Measurements from ENCODE around the gene SIPA1L3.

SIPA1L3 gene

DNA sequence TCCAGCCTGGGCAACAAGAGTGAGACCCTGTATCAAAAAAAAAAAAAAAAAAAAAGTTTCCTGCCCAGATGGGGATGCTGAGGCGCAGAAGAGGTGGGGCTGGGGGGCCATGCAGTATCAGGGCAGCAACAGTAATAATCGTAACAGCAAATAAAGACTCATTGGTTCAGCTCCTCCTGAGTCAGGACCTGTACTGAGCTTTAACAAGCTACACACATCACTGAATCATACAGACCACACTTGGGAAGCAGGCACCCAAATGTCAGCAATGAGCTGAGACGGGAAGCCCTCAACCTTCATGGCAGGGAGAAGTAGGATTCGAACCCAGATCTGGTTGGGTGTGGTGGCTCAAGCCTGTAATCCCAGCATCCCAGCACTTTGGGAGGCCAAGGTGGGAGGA lies 327.6 kb downstream of the SIPA1L3 start:
- no peak for DNase-seq (ENCODE audit: low read depth in 2 of 2)

DNA sequence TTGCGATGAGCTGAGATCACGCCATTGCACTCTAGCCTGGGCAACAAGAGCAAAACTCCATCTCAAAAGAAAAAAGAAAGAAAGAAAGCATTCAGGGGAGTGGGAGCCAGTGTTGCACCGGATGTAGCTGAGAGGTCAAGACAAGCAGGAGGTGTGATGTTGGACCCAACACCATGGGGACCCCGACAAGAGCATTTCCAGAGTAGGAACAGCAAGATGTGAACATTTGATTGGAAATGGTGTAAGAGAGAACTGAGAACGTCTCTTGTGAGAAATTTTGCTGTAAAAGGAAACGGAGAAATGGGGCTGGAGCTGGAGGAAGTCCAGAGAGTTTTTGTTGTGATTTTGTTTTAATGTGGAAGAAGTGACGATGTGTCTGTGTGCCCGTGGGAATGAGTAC lies 332.8 kb downstream of the SIPA1L3 start:
- no peak for DNase-seq (ENCODE audit: low read depth in 2 of 2)

DNA sequence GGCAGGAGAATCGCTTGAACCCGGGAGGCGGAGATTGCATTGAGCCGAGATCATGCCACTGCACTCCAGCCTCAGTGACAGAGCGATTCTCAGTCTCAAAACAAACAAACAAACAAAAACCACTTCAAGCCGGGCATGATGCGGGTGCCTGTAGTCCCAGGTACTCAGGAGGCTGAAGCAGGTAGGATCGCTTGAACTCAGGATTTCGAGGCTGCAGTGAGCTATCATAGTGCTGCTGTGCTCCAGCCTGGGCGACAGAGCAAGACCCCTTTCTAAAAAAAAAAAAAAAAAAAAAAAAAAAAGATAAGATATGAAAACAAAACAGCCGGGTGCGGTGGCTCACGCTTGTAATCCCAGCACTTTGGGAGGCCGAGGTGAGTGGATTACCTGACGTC lies 336.3 kb downstream of the SIPA1L3 start:
- no peak for DNase-seq (ENCODE audit: low read depth in 2 of 2)

DNA sequence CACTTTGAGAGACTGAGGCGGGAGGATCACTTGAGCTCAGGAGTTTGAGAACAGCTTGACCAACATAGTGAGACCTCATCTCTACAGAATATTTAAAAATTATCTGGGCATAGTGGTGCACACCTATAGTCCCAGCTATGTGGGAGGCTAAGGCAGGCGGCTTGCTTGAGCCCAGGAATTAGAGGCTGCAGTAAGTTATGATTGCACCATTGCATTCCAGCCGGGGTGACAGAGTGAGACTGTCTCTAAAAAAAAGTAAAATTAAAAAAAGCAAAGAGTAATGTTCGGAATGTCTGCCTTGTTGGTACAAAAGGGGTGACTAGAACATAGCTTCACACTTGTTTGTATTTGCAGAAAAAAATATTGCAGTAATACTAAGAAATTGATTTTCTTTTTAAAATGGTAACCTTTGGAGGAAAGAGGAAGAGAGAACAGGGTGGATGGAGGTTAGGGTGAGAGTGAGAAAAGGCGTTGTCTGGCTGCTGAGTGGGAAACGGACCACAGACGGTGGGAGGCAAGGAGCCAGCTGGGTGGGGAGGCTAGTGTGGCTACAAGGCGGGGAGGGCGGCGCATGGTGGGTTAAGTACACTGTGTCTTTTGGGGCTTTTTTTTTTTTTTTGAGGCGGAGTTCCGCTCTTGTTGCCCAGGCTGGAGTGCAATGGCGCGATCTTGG lies 339.0 kb downstream of the SIPA1L3 start:
- DNase-seq (ENCODE audit: low read depth in 2 of 2): no peak

DNA sequence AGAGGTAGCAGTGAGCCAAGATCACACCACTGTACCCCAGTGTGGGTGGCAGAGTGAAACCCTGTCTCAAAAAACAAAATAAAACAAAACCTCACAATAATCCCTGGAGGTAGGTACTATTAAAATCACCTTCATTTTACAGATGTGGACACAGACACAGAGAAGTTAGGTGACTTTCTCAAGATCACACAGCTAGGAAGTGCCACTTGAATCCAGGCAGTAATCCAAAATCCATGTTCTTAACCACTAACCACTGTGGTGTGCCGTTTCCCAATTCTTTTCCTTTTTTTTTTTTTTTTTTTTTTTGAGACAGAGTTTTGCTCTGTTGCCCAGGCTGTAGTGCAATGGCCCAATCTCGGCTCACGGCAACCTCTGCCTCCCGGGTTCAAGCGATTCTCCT lies 340.1 kb downstream of the SIPA1L3 start:
- DNase-seq (ENCODE audit: low read depth in 2 of 2): no peak

DNA sequence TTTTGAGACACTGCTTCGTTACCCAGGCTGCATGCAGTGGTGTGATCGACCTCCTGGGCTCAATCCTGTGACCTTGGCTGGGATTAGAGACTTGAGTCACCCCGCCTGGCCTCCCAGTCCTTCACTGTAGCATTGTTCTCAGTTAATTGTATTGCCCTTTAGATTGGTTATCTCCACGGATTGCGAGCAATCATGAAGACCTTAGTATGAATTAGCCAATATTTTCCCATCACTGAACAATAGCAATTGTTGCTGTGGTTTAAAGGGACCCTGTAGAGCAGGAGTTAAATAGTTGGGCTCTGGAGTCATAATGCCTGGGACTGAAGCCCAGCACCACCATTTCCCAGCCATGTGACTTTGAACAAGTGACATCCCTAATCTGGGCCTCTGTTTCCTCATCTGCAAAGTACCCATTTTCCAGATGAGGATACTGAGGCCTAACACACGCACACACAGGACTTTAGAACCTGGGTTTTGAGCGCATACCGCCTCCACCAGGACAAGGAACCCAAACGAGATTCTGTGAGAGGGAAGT lies 340.8 kb downstream of the SIPA1L3 start:
- DNase-seq (ENCODE audit: low read depth in 2 of 2): no peak

DNA sequence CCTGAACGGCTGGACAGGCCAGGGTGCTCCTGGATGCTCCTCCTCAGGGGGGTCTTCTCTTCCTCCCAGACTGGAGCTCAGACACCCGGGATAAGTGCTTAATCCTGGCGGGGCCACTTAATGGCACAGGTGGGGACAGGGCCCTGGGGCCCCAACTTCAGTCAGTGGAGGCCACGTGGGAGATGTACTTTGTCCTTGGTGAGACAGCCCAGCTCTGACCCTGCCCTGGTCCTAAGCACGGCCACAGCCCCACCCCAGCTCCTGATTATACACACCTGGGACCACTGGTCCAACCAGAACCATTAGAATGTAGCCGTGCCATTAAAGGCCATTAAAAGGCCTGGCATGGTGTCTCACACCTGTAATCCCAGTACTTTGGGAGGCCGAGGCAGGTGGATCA lies 341.4 kb downstream of the SIPA1L3 start:
- no peak for DNase-seq (ENCODE audit: low read depth in 2 of 2)

DNA sequence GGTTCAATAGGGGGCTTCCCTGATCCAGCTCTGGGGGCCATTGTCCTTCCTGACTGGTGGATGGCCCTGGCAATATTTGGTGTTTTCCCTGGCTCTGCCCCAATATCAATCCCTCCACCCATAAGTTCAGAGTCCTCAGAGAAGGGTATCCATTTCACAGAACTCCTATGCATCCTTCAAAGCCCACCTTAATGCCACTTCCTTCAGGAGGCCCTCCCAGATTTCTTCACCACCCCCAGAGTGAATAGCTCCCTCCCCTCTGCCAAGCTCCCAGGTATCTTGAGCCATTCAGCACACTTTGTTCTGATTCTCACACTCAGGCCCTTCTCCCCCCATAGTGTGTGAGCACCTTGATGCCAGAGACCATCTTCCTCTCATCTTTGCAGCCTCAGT lies 343.4 kb downstream of the SIPA1L3 start:
- no peak for DNase-seq (ENCODE audit: low read depth in 2 of 2)

DNA sequence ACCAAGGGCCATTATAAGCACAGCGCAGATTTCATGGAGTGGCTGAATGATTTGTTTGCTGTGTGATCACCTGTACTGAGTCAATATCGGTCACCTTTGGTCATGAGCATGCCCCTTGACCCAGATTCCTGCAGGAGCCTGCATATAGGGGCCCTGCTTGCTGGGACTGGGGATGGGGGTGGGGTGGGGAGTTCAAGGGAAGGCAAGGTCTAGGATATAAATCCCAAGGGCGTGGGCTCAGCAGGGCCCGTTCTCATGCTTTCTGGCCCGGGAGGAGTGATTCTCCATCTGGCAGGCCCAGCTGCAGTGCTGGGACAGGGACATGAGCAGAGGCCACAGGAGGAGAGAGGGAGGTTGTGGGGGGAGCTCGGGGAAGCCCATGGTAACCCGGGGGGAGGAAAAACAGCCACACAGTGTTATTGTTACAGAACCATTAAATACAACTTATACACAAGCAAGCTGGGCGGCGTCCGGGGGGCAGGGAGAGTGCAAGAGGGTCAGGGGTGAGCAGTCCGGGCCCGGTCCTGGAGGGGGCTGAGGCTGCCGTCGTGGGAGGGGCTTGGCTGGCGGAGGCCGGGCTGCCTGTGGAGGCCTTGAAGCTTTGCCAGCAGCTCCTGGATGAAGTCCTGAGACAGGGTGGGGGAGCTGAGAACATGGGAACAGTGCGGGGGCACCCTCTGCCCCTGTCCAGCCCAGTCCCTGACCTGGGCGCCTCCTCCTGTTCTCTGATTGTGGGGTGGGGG lies 344.0 kb downstream of the SIPA1L3 start:
- DNase-seq (ENCODE audit: low read depth in 2 of 2): no peak

DNA sequence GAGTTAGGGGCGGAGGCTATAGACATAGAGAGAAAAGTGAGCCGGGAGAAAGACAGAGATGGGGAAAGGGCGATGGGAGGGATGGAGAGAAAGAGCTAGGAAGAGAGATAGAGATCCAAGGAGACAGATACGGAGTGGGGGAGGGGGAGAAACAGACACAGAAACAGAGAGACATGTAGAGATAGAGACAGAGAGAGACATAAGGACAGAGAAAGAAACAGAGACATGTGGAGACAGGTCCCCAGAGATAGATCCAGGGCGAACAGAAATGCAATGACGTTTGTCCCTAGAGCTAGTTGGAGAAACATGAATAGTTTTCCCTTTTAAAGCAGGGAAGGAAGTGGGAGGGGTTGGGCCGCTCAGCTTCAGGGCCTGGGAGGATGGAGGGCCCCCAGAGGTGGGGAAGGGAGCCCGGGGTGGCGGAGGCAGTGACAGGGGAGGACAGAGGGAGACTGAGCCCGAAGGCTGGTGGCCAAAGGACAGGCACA lies 344.6 kb downstream of the SIPA1L3 start:
- no peak for DNase-seq (ENCODE audit: low read depth in 2 of 2)

DNA sequence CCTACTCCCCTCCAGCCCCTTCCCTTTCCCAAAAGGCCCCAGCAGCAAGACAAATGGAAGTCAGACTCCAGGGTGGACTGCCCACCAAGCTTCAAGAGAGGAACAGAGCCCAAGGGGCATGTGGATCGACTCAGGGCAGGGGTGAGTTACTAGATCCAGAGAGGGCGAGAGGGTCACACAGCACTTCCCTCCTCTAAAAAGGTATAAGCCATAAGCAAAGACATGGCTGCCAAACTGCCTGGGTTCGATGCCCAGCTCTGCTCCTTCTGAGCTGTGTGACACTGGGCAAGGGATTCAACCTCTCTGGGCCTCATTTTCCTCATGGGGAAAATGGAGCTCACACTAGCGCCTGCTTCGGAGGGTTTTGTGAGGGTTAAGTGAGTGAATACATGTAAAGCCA lies 345.4 kb downstream of the SIPA1L3 start:
- DNase-seq (ENCODE audit: low read depth in 2 of 2): no peak

DNA sequence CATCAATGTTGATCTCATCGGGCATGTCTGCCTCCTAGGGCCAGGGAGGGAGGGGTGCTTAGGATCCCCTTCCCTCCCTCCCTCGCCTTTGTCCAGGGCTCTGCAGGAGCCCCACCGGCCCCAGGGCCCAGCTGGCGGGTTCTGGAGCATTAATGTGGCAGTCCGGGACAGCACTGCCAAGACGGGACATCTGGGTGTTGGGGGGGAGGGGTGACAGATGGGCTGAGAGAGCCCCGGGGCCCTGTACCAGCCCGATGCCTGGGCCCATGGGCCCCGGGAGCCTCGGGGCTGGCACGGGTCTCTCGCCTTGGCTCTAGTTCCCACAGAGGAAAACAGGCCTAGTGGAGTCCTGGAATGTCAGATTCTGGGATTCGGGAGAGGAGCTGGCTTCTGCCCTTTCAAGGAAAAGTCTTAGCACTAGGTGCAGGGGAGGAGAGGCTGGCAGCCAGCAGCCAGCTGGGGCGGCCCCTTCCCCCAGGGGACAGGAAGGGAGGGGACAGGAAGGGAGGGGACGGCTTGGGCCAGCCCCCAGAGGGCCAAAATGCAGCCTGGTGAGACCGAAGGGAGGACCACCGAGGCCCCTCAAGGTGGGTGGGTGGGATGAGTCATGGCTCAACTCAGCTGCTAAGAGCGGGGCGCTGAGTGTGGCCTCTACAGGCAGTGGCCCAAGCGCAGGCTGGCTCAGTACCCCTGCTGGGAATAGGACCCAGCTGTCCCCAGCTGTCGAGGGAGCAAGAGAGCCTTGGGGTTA lies 346.1 kb downstream of the SIPA1L3 start:
- no peak for DNase-seq (ENCODE audit: low read depth in 2 of 2)

DNA sequence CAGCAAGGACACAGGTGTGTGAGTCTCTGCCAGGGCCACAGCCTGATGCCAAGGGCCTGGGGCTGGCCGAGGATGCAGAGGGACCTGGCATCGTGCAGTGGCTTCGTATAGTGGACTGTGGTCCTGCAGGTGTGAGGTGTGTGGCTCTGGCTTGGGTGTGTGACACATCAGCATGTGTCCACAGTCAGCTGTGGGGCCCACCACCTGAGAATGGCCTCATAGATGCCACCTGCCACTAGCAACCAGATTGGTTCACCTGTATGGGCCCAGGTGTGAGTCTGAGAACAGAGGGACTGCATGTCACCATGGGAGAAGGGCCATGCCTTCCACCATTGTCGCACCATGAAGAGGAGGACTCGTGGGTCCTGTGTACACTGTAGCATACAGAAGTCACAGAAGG lies 346.8 kb downstream of the SIPA1L3 start:
- DNase-seq (ENCODE audit: low read depth in 2 of 2): no peak

DNA sequence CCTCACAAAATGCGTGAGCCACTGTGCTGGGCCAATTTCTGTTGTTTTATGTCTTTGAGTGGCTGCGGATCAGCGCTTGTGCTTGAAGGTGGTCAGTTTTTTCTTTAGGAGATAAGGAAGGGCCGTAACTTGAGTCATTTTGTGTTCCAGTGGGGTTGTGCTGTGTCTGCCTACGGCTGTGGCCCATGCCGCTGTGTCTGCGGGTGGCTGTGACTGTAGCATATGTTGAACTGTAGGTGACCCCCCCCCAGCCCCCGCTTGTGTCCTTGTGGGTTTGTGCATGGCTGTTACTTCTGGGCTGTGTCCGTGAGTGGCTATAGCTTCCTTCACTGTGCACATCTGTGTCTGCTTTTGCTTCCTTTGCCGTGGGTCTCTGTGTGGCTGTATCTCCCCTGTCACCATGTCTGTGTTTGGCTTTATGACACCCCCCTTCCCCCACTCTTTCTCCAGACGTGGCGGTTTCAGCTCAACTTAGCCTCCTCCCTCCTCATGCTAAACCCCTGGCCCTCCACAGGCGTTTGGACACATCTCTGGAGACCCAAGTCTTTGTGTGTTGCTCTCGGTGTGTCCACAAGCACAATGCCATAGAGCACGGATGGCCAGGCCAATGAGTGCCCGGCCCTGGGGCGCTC lies 348.5 kb downstream of the SIPA1L3 start:
- no peak for DNase-seq (ENCODE audit: low read depth in 2 of 2)
